SH-SY5Y (cell line): ENCODE measurements around the gene QTRT2.

ENCODE experiments used
- GATA2 ChIP-seq: IDR thresholded peaks from 2 replicates; pipeline ENCODE4 v1.6.1; 2011; ENCODE audit warnings: mild to moderate bottlenecking, low read depth, low read length
- GATA3 ChIP-seq: IDR thresholded peaks from 2 replicates; pipeline ENCODE4 v1.6.1; 2011; ENCODE audit warnings: low read depth, mild to moderate bottlenecking, low read length, moderate library complexity

DNA sequence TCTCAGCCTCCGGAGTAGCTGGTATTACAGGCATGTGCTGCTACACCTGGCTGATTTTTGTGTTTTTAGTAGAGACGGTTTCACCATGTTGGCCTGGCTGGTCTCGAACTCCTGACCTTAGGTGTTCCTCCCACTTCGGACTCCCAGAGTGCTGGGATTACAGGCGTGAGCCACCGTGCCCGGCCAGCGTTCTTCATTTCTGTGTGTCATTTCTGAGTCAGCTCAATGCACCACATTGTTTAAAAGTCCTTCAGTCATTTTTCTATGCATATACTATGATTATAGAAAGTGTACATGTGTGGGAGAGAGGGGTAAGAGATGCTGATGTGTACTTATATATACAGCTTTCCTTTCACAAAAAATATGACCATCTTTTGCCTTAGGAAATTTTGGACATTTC is 2.1 kb downstream of the QTRT2 start:
- TF ChIP-seq GATA2 (no peak), GATA3 (no peak)
